Mesenchymal stem cell (in vitro differentiated cells and primary cell): Measurements from ENCODE around the gene TGFBR1.

Experiments
- DNase-seq: peaks from one replicate; pipeline ENCODE4 v3.0.0-alpha.2; 2013
- H2AFZ ChIP-seq: one replicate; pipeline ENCODE4 v1.6.1; 2013; ENCODE audit warnings: low read depth, mild to moderate bottlenecking, control low read depth, inconsistent platforms, low read length, moderate library complexity
- H2AK5ac ChIP-seq: 2 replicates; pipeline ENCODE4 v1.6.1; 2013; ENCODE audit warnings: low read length, moderate library complexity, mild to moderate bottlenecking, inconsistent platforms; ENCODE audit not compliant: severe bottlenecking
- H2BK120ac ChIP-seq: one replicate; pipeline ENCODE4 v1.6.1; 2013; ENCODE audit warnings: low read depth, mild to moderate bottlenecking, inconsistent platforms, low read length, moderate library complexity
- H2BK12ac ChIP-seq, 2 experiments: one replicate each; pipeline ENCODE4 v1.6.1; 2013; ENCODE audit warnings: inconsistent platforms in 2 of 2, low read length in 2 of 2, mild to moderate bottlenecking in 2 of 2, moderate library complexity in 2 of 2, control low read depth in 1 of 2
- H2BK15ac ChIP-seq: one replicate; pipeline ENCODE4 v1.6.1; 2013; ENCODE audit warnings: mild to moderate bottlenecking, low read depth, inconsistent platforms; ENCODE audit not compliant: poor library complexity, severe bottlenecking
- H2BK5ac ChIP-seq: 2 replicates; pipeline ENCODE4 v1.6.1; 2013; ENCODE audit warnings: low read depth, mild to moderate bottlenecking, low read length, control low read depth, inconsistent platforms; ENCODE audit not compliant: poor library complexity, severe bottlenecking
- H3K14ac ChIP-seq, 2 experiments: one replicate each; pipeline ENCODE4 v1.6.1; 2013; ENCODE audit warnings: inconsistent platforms in 2 of 2, low read length in 2 of 2, control low read depth in 1 of 2, mild to moderate bottlenecking in 1 of 2, moderate library complexity in 1 of 2
- H3K18ac ChIP-seq, 2 experiments: one replicate each; pipeline ENCODE4 v1.6.1; 2013; ENCODE audit warnings: inconsistent platforms in 2 of 2, low read length in 2 of 2, control low read depth in 1 of 2, low read depth in 1 of 2, mild to moderate bottlenecking in 1 of 2
- H3K23ac ChIP-seq, 2 experiments: one replicate each; pipeline ENCODE4 v1.6.1; 2013; ENCODE audit warnings: inconsistent platforms in 2 of 2, low read length in 2 of 2, mild to moderate bottlenecking in 2 of 2, moderate library complexity in 2 of 2, control low read depth in 1 of 2
- H3K27ac ChIP-seq: 2 replicates; pipeline ENCODE4 v1.5.1; 2013; ENCODE audit warnings: mild to moderate bottlenecking, moderate library complexity, low read length, control low read depth, inconsistent platforms; ENCODE audit not compliant: poor library complexity, severe bottlenecking
- H3K27me3 ChIP-seq, 2 experiments: 2 replicates each; pipeline versions ENCODE4 v1.6.1 to v1.7.0; 2013; ENCODE audit warnings: low read length in 2 of 2, mild to moderate bottlenecking in 2 of 2, moderate library complexity in 2 of 2, control low read depth in 1 of 2, inconsistent platforms in 1 of 2; ENCODE audit not compliant: control insufficient read depth in 1 of 2, insufficient read depth in 1 of 2
- H3K36me3 ChIP-seq, 2 experiments: 2 replicates each; pipeline versions ENCODE4 v1.6.1 to v1.7.0; 2013; ENCODE audit warnings: low read length in 2 of 2, control low read depth in 1 of 2, inconsistent platforms in 1 of 2, low read depth in 1 of 2, mild to moderate bottlenecking in 1 of 2; ENCODE audit not compliant: insufficient read depth in 2 of 2, control insufficient read depth in 1 of 2
- H3K4ac ChIP-seq, 2 experiments: one replicate each; pipeline ENCODE4 v1.6.1; 2013; ENCODE audit warnings: inconsistent platforms in 2 of 2, low read length in 2 of 2, mild to moderate bottlenecking in 2 of 2, moderate library complexity in 2 of 2, control low read depth in 1 of 2, low read depth in 1 of 2
- H3K4me1 ChIP-seq: 2 replicates; pipeline ENCODE4 v1.6.1; 2013; ENCODE audit warnings: low read depth, low read length, control low read depth; ENCODE audit not compliant: control insufficient read depth, insufficient read depth
- H3K4me2 ChIP-seq: 2 replicates; pipeline ENCODE4 v1.6.1; 2013; ENCODE audit warnings: low read length, mild to moderate bottlenecking, inconsistent platforms; ENCODE audit not compliant: poor library complexity, severe bottlenecking
- H3K4me3 ChIP-seq, 2 experiments: 2 replicates each; pipeline versions ENCODE4 v1.5.1 to v1.7.0; 2013; ENCODE audit warnings: low read length in 2 of 2, mild to moderate bottlenecking in 2 of 2, control low read depth in 1 of 2, low read depth in 1 of 2; ENCODE audit not compliant: insufficient read depth in 1 of 2
- H3K79me1 ChIP-seq: replicated peaks from 2 replicates; pipeline ENCODE4 v1.6.1; 2013; ENCODE audit warnings: mild to moderate bottlenecking, control low read depth, low read length, inconsistent platforms; ENCODE audit not compliant: poor library complexity, severe bottlenecking
- H3K9ac ChIP-seq: 2 replicates; pipeline ENCODE4 v1.7.0; 2013; ENCODE audit warnings: mild to moderate bottlenecking, low read length, moderate library complexity
- H3K9me3 ChIP-seq: 2 replicates; pipeline ENCODE4 v1.7.0; 2013; ENCODE audit warnings: mild to moderate bottlenecking, low read length; ENCODE audit not compliant: control insufficient read depth
- H4K8ac ChIP-seq: one replicate; pipeline ENCODE4 v1.6.1; 2013; ENCODE audit warnings: inconsistent platforms, mild to moderate bottlenecking, low read length, moderate library complexity
- H4K91ac ChIP-seq: one replicate; pipeline ENCODE4 v1.6.1; 2013; ENCODE audit warnings: mild to moderate bottlenecking, low read length, inconsistent platforms
- WGBS: methylation state at CpG from one replicate; pipeline ENCODE4 v1.1.7; 2013; ENCODE audit warnings: mixed read lengths; 5-methylcytosine and 5-hydroxymethylcytosine counted together

The TGFBR1 gene

GRCh38 chr9:99076030-99076429 lies 28.9 kb upstream of the TGFBR1 start:
- Histone ChIP-seq H3K23ac (no peak overlapping the region), H3K14ac (no peak overlapping the region), H4K91ac (no peak overlapping the region), H4K8ac (no peak overlapping the region), H3K4me1 (peaks cover 11% of the 10 kb centered on the region), H2BK12ac (peak overlapping the region; percentile 61 to 82), H3K4me3 (no peak overlapping the region), H3K79me1 (no peaks in the 10 kb centered on the region), H2AFZ (no peak overlapping the region), H2BK5ac (no peak overlapping the region), H3K4ac (no peak overlapping the region), H3K9ac (no peak overlapping the region), H3K4me2 (no peak overlapping the region), H3K27ac (no peak overlapping the region), H3K36me3 (no peaks in the 10 kb centered on the region), H2BK120ac (no peak overlapping the region), H2BK15ac (no peak overlapping the region), H2AK5ac (no peak overlapping the region), H3K9me3 (no peaks in the 10 kb centered on the region), H3K27me3 (no peaks in the 10 kb centered on the region), H3K18ac (no peak overlapping the region)
- WGBS = 90% methylated on average over 4 of the region's 4 CpGs
- DNase-seq = no peak

GRCh38 chr9:99076483-99077171 lies 28.3 kb upstream of the TGFBR1 start:
- H3K4ac ChIP-seq = peak overlapping the region in 1 of 2 experiments; percentile 24
- H3K14ac ChIP-seq = peak overlapping the region in 1 of 2 experiments; percentile 77
- H3K23ac ChIP-seq = no peak overlapping the region
- H4K8ac ChIP-seq = no peak overlapping the region
- H2BK12ac ChIP-seq = peak overlapping the region; percentile 61 to 94
- WGBS = 58% methylated on average over 6 of the region's 6 CpGs
- no peaks in the 10 kb centered on the region for H3K36me3 ChIP-seq
- peaks cover 0 to 2% of the 10 kb centered on the region in 2 experiments for H3K27me3 ChIP-seq
- no peak overlapping the region for H2BK5ac ChIP-seq
- H2BK15ac ChIP-seq = no peak overlapping the region
- no peaks in the 10 kb centered on the region for H3K79me1 ChIP-seq
- DNase-seq = no peak
- peaks cover 7% of the 10 kb centered on the region for H3K4me1 ChIP-seq
- H3K9me3 ChIP-seq = no peaks in the 10 kb centered on the region
- no peak overlapping the region for H2BK120ac ChIP-seq
- no peak overlapping the region for H3K9ac ChIP-seq
- no peak overlapping the region for H3K4me2 ChIP-seq
- peak overlapping the region; percentile 64 for H2AFZ ChIP-seq
- H4K91ac ChIP-seq = peak overlapping the region; percentile 58
- no peak overlapping the region for H3K4me3 ChIP-seq
- peak overlapping the region; percentile 70 for H2AK5ac ChIP-seq
- peak overlapping the region in 1 of 2 experiments; percentile 72 for H3K18ac ChIP-seq
- H3K27ac ChIP-seq = no peak overlapping the region

DNA sequence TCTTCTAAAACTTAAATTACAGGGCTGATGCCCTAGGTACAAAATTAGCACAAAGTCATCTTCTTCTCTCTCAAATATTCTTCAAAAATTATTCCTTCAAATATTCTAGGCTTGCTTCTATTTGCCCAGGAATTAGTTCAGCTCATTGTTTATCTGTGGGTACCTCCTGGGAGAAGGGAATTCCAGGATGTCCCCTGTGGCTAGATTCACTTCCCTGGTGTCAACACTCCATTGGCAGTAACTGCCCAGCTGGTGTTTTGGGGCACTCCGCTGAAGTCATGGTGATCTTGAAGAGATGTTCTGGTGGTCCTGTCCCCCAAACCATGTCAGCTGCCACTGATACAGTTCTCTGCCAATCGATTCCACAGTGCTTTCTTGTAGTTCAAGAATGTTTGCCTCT lies 26.2 kb upstream of the TGFBR1 start:
- Histone ChIP-seq H3K36me3 (no peaks in the 10 kb centered on the region), H2AK5ac (no peak overlapping the region), H3K4me1 (peaks cover 7% of the 10 kb centered on the region), H4K8ac (no peak overlapping the region), H4K91ac (no peak overlapping the region), H3K18ac (no peak overlapping the region), H2BK12ac (peak overlapping the region in 1 of 2 experiments; percentile 17), H3K4ac (no peak overlapping the region), H3K9ac (no peak overlapping the region), H3K27me3 (peaks cover 0 to 15% of the 10 kb centered on the region in 2 experiments), H2AFZ (no peak overlapping the region), H3K4me2 (no peak overlapping the region), H2BK120ac (no peak overlapping the region), H2BK5ac (no peak overlapping the region), H2BK15ac (no peak overlapping the region), H3K27ac (no peak overlapping the region), H3K79me1 (no peaks in the 10 kb centered on the region), H3K23ac (no peak overlapping the region), H3K4me3 (no peak overlapping the region), H3K9me3 (no peaks in the 10 kb centered on the region), H3K14ac (no peak overlapping the region)
- WGBS = 93% methylated on average over 2 of the region's 2 CpGs
- DNase-seq = no peak

- Histone ChIP-seq H2BK12ac (peak overlapping the region in 1 of 2 experiments; percentile 60), H3K27ac (no peak overlapping the region), H2BK15ac (no peak overlapping the region), H4K8ac (no peak overlapping the region), H4K91ac (no peak overlapping the region), H3K4me2 (no peak overlapping the region), H3K18ac (no peak overlapping the region), H3K4ac (no peak overlapping the region), H3K9me3 (no peaks in the 10 kb centered on the region), H3K9ac (no peak overlapping the region), H3K4me3 (no peak overlapping the region), H2BK5ac (no peak overlapping the region), H3K36me3 (no peaks in the 10 kb centered on the region), H3K4me1 (peaks cover 7% of the 10 kb centered on the region), H3K27me3 (peaks cover 0 to 15% of the 10 kb centered on the region in 2 experiments), H3K23ac (no peak overlapping the region), H2BK120ac (no peak overlapping the region), H2AK5ac (peak overlapping the region; percentile 49), H3K14ac (no peak overlapping the region), H2AFZ (no peak overlapping the region), H3K79me1 (no peaks in the 10 kb centered on the region)
- DNase-seq = no peak
- 98% methylated on average over 2 of the region's 3 CpGs for WGBS
These were observed 25.4 kb upstream of the TGFBR1 start for GRCh38 chr9:99079542-99079941.
